Kidney (tissue), 14 donors: ENCODE results near the gene ARID3B. TPM values are rescaled to one million over a fixed set of nuclear protein-coding genes. Genes with fewer than 3 reads are reported as not detected.
"Not testable (repeated sequence)": the region's sequence is repeated elsewhere in the genome, so short reads cannot be mapped to it uniquely, and the experiment has no call there.

ENCODE experiments used
- DNase-seq, 5 donors: peaks; one replicate each; pipeline ENCODE4 v3.0.0-alpha.2; 2013 to 2020
- FAIRE-seq: peaks from 2 replicates; lab custom pipeline; 2012; peaks lifted over from hg19 to GRCh38; lab: Jason Lieb, UNC
- H3K27ac ChIP-seq, 2 donors: one replicate each; pipeline ENCODE4 v1.7.0; 2013; ENCODE audit warnings: low read depth in 2 of 2, low read length in 2 of 2, inconsistent platforms in 1 of 2
- H3K27me3 ChIP-seq: one replicate; pipeline ENCODE4 v1.7.1; 2013; ENCODE audit warnings: low read length, inconsistent platforms; ENCODE audit not compliant: control insufficient read depth, insufficient read depth
- H3K36me3 ChIP-seq, 3 donors: one replicate each; pipeline versions ENCODE4 v1.7.0 to v1.7.1; 2013; ENCODE audit warnings: low read length in 3 of 3, control low read depth in 1 of 3, inconsistent platforms in 1 of 3; ENCODE audit not compliant: insufficient read depth in 3 of 3, control insufficient read depth in 2 of 3
- H3K4me1 ChIP-seq, 3 donors: one replicate each; pipeline versions ENCODE4 v1.7.0 to v1.7.1; 2013; ENCODE audit warnings: low read length in 3 of 3, inconsistent platforms in 1 of 3, low read depth in 1 of 3; ENCODE audit not compliant: control insufficient read depth in 2 of 3, insufficient read depth in 2 of 3
- H3K4me3 ChIP-seq, 3 donors: one replicate each; pipeline versions ENCODE4 v1.7.0 to v1.8.1; 2013; ENCODE audit warnings: low read length in 3 of 3, control low read depth in 1 of 3, inconsistent platforms in 1 of 3
- H3K9ac ChIP-seq, 3 donors: one replicate each; pipeline versions ENCODE4 v1.7.0 to v1.7.1; 2013; ENCODE audit warnings: low read length in 3 of 3, control low read depth in 1 of 3, inconsistent platforms in 1 of 3
- H3K9me3 ChIP-seq, 3 donors: one replicate each; pipeline versions ENCODE4 v1.7.0 to v1.7.1; 2013; ENCODE audit warnings: low read length in 3 of 3, control low read depth in 1 of 3, inconsistent platforms in 1 of 3; ENCODE audit not compliant: control insufficient read depth in 2 of 3, insufficient read depth in 1 of 3
- CTCF ChIP-seq: IDR thresholded peaks from 3 replicates; pipeline ENCODE4 v1.5.1; 2012; ENCODE audit warnings: mild to moderate bottlenecking, moderate library complexity, borderline replicate concordance; ENCODE audit not compliant: insufficient read depth; ENCODE audit errors: extremely low read depth
- intact Hi-C: fragments of 100-400 bp; cut with DNase I; formaldehyde crosslinking; loops from one replicate; pipeline ENCODE4 v1.11.1; 2022
- polyA plus RNA-seq: library from polyadenylated mRNA; stranded (reverse); fragments of 350-450 nt; fragmentation: Illumina TruSeq; extraction: RNeasy Lipid Tissue Mini Kit (QIAGEN cat#74804); gene quantifications from one replicate; pipeline ENCODE4 v1.2.3, GENCODE V29; 2014; ENCODE audit warnings: low read depth, low replicate concordance; ENCODE audit not compliant: insufficient read depth
- total RNA-seq: library from RNA; stranded (reverse); fragmentation: NEBNext Ultra II Directional; extraction: Animal tissue kit (Norgen Biotek cat#: 25700); gene quantifications from one replicate; pipeline ENCODE4 v1.2.1, GENCODE V29; 2021
- donor health status: control.
- donor health status: control.
- donor health status: control.
- donor health status: control.
- donor health status: control.
- donor health status: DM: yes; HTN: yes; CAD: no.
- donor health status: Normal renal cell carcinoma (clear cell type).

ARID3B gene
- total and polyA plus RNA-seq, 2 donors from 2014 or later: 2.3 to 6.2 TPM

GRCh38 chr15:74592222-74592621 is 51.2 kb downstream of the ARID3B start:
- H3K36me3 ChIP-seq: peaks cover 0 to 17% (median 6%) of the 10 kb centered on the region in 3 donors
- intact Hi-C loops: no loop called here
- no peak overlapping the region for H3K27ac ChIP-seq
- FAIRE-seq (no peak), DNase-seq (no peak)
- peaks cover 0 to 3% (median 0%) of the 10 kb centered on the region in 3 donors for H3K4me1 ChIP-seq
- H3K9ac ChIP-seq: no peak overlapping the region
- no peaks in the 10 kb centered on the region for H3K27me3 ChIP-seq
- no peak overlapping the region for H3K4me3 ChIP-seq
- no peak for TF ChIP-seq CTCF
- H3K9me3 ChIP-seq: no peaks in the 10 kb centered on the region

- no peak for TF ChIP-seq CTCF
- H3K9ac ChIP-seq: no peak overlapping the region
- peaks cover 0 to 6% (median 0%) of the 10 kb centered on the region in 3 donors for H3K4me1 ChIP-seq
- H3K27me3 ChIP-seq: no peaks in the 10 kb centered on the region
- no peak overlapping the region for H3K27ac ChIP-seq
- no peak for FAIRE-seq
- H3K36me3 ChIP-seq: peaks cover 0 to 17% (median 5%) of the 10 kb centered on the region in 3 donors
- no peaks in the 10 kb centered on the region for H3K9me3 ChIP-seq
- no peak overlapping the region for H3K4me3 ChIP-seq
- DNase-seq: no peak
- intact Hi-C loops: no loop called here
These were observed 52.1 kb downstream of the ARID3B start for GRCh38 chr15:74593122-74593521.

GRCh38 chr15:74594455-74594854 is 53.4 kb downstream of the ARID3B start:
- H3K27me3 ChIP-seq: no peaks in the 10 kb centered on the region
- no peaks in the 10 kb centered on the region for H3K9me3 ChIP-seq
- DNase-seq: peak in 1 of 5 donors; percentile 48
- intact Hi-C loops: no loop called here
- no peak overlapping the region for H3K27ac ChIP-seq
- peaks cover 0 to 8% (median 3%) of the 10 kb centered on the region in 3 donors for H3K4me1 ChIP-seq
- no peak overlapping the region for H3K4me3 ChIP-seq
- H3K9ac ChIP-seq: no peak overlapping the region
- FAIRE-seq: no peak
- TF ChIP-seq CTCF: no peak
- peaks cover 0 to 17% (median 5%) of the 10 kb centered on the region in 3 donors for H3K36me3 ChIP-seq

GRCh38 chr15:74595271-74595670 is 54.3 kb downstream of the ARID3B start:
- Histone ChIP-seq H3K4me1 (peaks cover 0 to 13% (median 4%) of the 10 kb centered on the region in 3 donors), H3K27ac (no peak overlapping the region), H3K4me3 (no peak overlapping the region), H3K9me3 (no peaks in the 10 kb centered on the region), H3K36me3 (peaks cover 0 to 11% (median 5%) of the 10 kb centered on the region in 3 donors), H3K27me3 (no peaks in the 10 kb centered on the region), H3K9ac (no peak overlapping the region)
- intact Hi-C loops: no loop called here
- DNase-seq: peak in 1 of 5 donors; percentile 36
- TF ChIP-seq CTCF: no peak
- no peak for FAIRE-seq

GRCh38 chr15:74596736-74597135 is 55.7 kb downstream of the ARID3B start:
- DNase-seq, FAIRE-seq, H3K4me3 ChIP-seq, H3K9ac ChIP-seq, H3K9me3 ChIP-seq, H3K27me3 ChIP-seq, H3K36me3 ChIP-seq, H3K27ac ChIP-seq, intact Hi-C loops: not testable (repeated sequence)
- peaks cover 0 to 13% (median 4%) of the 10 kb centered on the region in 3 donors for H3K4me1 ChIP-seq
